ENCODE data around the gene ULK1.

- TF ChIP-seq, protein P1, sequence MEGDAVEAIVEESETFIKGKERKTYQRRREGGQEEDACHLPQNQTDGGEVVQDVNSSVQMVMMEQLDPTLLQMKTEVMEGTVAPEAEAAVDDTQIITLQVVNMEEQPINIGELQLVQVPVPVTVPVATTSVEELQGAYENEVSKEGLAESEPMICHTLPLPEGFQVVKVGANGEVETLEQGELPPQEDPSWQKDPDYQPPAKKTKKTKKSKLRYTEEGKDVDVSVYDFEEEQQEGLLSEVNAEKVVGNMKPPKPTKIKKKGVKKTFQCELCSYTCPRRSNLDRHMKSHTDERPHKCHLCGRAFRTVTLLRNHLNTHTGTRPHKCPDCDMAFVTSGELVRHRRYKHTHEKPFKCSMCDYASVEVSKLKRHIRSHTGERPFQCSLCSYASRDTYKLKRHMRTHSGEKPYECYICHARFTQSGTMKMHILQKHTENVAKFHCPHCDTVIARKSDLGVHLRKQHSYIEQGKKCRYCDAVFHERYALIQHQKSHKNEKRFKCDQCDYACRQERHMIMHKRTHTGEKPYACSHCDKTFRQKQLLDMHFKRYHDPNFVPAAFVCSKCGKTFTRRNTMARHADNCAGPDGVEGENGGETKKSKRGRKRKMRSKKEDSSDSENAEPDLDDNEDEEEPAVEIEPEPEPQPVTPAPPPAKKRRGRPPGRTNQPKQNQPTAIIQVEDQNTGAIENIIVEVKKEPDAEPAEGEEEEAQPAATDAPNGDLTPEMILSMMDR (IDR thresholded peaks at IDR 0.05; ENCODE audit: low read depth, low read length, poor library complexity, severe bottlenecking) = no peak
- TF ChIP-seq EZH2phosphoT487 (IDR thresholded peaks at IDR 0.05; ENCODE audit: borderline replicate concordance, low read length) = no peak
Observed at GRCh38 chr12:131883521-131883900, 10.9 kb upstream of the ULK1 start.
